ENCODE measurements around the gene MED12L.

MED12L gene

DNA sequence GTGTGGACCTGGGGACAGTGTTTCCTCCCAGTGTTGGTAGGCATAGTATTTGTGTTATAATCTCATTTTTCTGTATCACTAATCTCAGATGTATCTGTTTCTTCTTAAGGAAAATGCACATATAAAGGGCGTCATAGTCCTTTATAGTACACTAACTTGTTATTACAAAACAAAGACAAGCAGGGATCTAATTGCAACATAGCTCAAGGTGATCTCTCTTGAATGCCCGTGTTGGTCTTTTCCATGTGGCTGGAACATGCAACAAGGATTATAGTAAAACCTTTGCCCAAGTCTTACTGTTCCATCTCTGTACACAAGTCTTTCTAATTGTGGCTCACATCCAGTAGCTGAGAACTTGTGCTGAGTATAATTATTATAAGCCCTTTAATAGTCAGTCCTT is 234.7 kb downstream of the MED12L start:
- TF ChIP-seq, protein P1, sequence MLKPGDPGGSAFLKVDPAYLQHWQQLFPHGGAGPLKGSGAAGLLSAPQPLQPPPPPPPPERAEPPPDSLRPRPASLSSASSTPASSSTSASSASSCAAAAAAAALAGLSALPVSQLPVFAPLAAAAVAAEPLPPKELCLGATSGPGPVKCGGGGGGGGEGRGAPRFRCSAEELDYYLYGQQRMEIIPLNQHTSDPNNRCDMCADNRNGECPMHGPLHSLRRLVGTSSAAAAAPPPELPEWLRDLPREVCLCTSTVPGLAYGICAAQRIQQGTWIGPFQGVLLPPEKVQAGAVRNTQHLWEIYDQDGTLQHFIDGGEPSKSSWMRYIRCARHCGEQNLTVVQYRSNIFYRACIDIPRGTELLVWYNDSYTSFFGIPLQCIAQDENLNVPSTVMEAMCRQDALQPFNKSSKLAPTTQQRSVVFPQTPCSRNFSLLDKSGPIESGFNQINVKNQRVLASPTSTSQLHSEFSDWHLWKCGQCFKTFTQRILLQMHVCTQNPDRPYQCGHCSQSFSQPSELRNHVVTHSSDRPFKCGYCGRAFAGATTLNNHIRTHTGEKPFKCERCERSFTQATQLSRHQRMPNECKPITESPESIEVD (tag by site-specific recombination; IDR thresholded peaks at IDR 0.05): no peak
- TF ChIP-seq ZNF629 (tag by site-specific recombination; IDR thresholded peaks at IDR 0.05): no peak
- TF ChIP-seq, protein P2, sequence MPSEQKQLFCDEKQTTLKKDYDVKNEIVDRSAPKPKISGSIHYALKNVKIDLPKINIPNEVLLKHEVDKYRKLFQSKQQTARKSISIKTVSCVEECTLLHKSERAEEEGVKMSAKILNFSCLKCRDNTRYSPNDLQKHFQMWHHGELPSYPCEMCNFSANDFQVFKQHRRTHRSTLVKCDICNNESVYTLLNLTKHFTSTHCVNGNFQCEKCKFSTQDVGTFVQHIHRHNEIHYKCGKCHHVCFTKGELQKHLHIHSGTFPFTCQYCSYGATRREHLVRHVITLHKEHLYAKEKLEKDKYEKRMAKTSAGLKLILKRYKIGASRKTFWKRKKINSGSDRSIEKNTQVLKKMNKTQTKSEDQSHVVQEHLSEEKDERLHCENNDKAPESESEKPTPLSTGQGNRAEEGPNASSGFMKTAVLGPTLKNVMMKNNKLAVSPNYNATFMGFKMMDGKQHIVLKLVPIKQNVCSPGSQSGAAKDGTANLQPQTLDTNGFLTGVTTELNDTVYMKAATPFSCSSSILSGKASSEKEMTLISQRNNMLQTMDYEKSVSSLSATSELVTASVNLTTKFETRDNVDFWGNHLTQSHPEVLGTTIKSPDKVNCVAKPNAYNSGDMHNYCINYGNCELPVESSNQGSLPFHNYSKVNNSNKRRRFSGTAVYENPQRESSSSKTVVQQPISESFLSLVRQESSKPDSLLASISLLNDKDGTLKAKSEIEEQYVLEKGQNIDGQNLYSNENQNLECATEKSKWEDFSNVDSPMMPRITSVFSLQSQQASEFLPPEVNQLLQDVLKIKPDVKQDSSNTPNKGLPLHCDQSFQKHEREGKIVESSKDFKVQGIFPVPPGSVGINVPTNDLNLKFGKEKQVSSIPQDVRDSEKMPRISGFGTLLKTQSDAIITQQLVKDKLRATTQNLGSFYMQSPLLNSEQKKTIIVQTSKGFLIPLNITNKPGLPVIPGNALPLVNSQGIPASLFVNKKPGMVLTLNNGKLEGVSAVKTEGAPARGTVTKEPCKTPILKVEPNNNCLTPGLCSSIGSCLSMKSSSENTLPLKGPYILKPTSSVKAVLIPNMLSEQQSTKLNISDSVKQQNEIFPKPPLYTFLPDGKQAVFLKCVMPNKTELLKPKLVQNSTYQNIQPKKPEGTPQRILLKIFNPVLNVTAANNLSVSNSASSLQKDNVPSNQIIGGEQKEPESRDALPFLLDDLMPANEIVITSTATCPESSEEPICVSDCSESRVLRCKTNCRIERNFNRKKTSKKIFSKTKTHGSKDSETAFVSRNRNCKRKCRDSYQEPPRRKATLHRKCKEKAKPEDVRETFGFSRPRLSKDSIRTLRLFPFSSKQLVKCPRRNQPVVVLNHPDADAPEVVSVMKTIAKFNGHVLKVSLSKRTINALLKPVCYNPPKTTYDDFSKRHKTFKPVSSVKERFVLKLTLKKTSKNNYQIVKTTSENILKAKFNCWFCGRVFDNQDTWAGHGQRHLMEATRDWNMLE (tag by site-specific recombination; conservative IDR thresholded peaks at IDR 0.05; ENCODE audit: low read depth): no peak
- no peak for TF ChIP-seq ZFP37 (tag by site-specific recombination; IDR thresholded peaks at IDR 0.05)
- TF ChIP-seq, protein P3, sequence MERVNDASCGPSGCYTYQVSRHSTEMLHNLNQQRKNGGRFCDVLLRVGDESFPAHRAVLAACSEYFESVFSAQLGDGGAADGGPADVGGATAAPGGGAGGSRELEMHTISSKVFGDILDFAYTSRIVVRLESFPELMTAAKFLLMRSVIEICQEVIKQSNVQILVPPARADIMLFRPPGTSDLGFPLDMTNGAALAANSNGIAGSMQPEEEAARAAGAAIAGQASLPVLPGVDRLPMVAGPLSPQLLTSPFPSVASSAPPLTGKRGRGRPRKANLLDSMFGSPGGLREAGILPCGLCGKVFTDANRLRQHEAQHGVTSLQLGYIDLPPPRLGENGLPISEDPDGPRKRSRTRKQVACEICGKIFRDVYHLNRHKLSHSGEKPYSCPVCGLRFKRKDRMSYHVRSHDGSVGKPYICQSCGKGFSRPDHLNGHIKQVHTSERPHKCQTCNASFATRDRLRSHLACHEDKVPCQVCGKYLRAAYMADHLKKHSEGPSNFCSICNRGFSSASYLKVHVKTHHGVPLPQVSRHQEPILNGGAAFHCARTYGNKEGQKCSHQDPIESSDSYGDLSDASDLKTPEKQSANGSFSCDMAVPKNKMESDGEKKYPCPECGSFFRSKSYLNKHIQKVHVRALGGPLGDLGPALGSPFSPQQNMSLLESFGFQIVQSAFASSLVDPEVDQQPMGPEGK (tag by site-specific recombination; IDR thresholded peaks at IDR 0.05): no peak
- TF ChIP-seq KLF7 (tag by site-specific recombination; IDR thresholded peaks at IDR 0.05; ENCODE audit: borderline replicate concordance): no peak
- no peak for TF ChIP-seq ZNF391 (tag by site-specific recombination; IDR thresholded peaks at IDR 0.05; ENCODE audit: borderline replicate concordance, low read depth)
- TF ChIP-seq, protein P4, sequence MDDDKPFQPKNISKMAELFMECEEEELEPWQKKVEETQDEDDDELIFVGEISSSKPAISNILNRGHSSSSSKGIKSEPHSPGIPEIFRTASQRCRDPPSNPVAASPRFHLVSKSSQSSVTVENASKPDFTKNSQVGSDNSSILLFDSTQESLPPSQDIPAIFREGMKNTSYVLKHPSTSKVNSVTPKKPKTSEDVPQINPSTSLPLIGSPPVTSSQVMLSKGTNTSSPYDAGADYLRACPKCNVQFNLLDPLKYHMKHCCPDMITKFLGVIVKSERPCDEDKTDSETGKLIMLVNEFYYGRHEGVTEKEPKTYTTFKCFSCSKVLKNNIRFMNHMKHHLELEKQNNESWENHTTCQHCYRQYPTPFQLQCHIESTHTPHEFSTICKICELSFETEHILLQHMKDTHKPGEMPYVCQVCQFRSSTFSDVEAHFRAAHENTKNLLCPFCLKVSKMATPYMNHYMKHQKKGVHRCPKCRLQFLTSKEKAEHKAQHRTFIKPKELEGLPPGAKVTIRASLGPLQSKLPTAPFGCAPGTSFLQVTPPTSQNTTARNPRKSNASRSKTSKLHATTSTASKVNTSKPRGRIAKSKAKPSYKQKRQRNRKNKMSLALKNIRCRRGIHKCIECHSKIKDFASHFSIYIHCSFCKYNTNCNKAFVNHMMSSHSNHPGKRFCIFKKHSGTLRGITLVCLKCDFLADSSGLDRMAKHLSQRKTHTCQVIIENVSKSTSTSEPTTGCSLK (tag by site-specific recombination; IDR thresholded peaks at IDR 0.05): no peak
- TF ChIP-seq ZFP41 (tag by site-specific recombination; IDR thresholded peaks at IDR 0.05; ENCODE audit: borderline replicate concordance): no peak
- TF ChIP-seq ZNF571 (tag by site-specific recombination; IDR thresholded peaks at IDR 0.05): no peak
- TF ChIP-seq ZNF610 (tag by site-specific recombination; IDR thresholded peaks at IDR 0.05; ENCODE audit: borderline replicate concordance): no peak
- no peak for TF ChIP-seq ZNF404 (tag by site-specific recombination; IDR thresholded peaks at IDR 0.05)
- no peaks in the 10 kb centered on the region for H3K36me3 ChIP-seq (ENCODE audit: control insufficient read depth in 2 of 2, insufficient read depth in 1 of 2, low read length in 2 of 2)
- no peaks in the 10 kb centered on the region for H3K4me1 ChIP-seq (ENCODE audit: control insufficient read depth, insufficient read depth, low read length)
- ChIA-PET CTCF (interaction anchor here (0.9 kb wide), 1 partner anchor 36 kb away, joined by 3 read pairs; no protein-coding TSS in a partner anchor), POLR2A (no interaction called here)
- H3K27ac ChIP-seq (ENCODE audit: extremely low read depth, low read depth, low read length): no peak overlapping the region
- H3K4me3 ChIP-seq (ENCODE audit: low read depth, low read length): no peak overlapping the region
- no peaks in the 10 kb centered on the region for H3K9me3 ChIP-seq (ENCODE audit: control insufficient read depth, insufficient read depth, low read depth, low read length)

DNA sequence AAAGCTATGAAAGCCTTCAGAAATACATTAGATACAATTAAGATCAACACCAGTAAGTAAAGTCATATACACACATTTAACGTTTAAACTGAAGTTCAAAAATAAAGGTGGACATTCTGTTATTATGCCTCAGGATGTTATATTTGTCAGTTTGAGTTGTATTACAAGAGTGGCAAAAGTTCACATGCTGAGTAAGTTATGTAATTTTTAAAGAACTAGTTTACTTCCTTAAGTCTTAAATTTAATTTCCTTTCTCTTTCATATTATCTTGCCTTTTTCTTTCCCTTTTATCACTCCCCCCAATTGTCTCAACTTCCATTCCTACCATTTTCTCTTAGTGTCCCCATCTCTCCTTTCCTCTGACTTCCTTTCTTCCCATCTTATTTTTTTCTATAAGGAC is 236.1 kb downstream of the MED12L start:
- Histone ChIP-seq H3K36me3 (ENCODE audit: control insufficient read depth in 2 of 2, insufficient read depth in 1 of 2, low read length in 2 of 2) (no peaks in the 10 kb centered on the region), H3K4me1 (ENCODE audit: control insufficient read depth, insufficient read depth, low read length) (no peaks in the 10 kb centered on the region), H3K4me3 (ENCODE audit: low read depth, low read length) (no peak overlapping the region), H3K27ac (ENCODE audit: extremely low read depth, low read depth, low read length) (no peak overlapping the region), H3K9me3 (ENCODE audit: control insufficient read depth, insufficient read depth, low read depth, low read length) (no peaks in the 10 kb centered on the region)
- ChIA-PET POLR2A (no interaction called here), CTCF (interaction anchor here (0.5 kb wide), 1 partner anchor 539 kb away, joined by 3 read pairs; no protein-coding TSS in a partner anchor)
- no peak for TF ChIP-seq GLIS2 (tag by site-specific recombination; IDR thresholded peaks at IDR 0.05)
- TF ChIP-seq, protein P5, sequence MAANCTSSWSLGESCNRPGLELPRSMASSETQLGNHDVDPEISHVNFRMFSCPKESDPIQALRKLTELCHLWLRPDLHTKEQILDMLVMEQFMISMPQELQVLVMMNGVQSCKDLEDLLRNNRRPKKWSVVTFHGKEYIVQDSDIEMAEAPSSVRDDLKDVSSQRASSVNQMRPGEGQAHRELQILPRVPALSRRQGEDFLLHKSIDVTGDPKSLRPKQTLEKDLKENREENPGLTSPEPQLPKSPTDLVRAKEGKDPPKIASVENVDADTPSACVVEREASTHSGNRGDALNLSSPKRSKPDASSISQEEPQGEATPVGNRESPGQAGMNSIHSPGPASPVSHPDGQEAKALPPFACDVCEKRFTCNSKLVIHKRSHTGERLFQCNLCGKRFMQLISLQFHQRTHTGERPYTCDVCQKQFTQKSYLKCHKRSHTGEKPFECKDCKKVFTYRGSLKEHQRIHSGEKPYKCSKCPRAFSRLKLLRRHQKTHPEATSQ (tag by site-specific recombination; IDR thresholded peaks at IDR 0.05): no peak
- no peak for TF ChIP-seq ZNF792 (tag by site-specific recombination; IDR thresholded peaks at IDR 0.05)
- no peak for TF ChIP-seq ZNF138 (tag by site-specific recombination; IDR thresholded peaks at IDR 0.05; ENCODE audit: borderline replicate concordance)
- TF ChIP-seq ZNF335 (tag by site-specific recombination; conservative IDR thresholded peaks at IDR 0.05): no peak
- no peak for TF ChIP-seq ZNF133 (tag by site-specific recombination; IDR thresholded peaks at IDR 0.05)
- TF ChIP-seq ZNF341 (tag by site-specific recombination; IDR thresholded peaks at IDR 0.05; ENCODE audit: low read depth): no peak
- no peak for TF ChIP-seq GLI4 (tag by site-specific recombination; IDR thresholded peaks at IDR 0.05)
- TF ChIP-seq, protein P6, sequence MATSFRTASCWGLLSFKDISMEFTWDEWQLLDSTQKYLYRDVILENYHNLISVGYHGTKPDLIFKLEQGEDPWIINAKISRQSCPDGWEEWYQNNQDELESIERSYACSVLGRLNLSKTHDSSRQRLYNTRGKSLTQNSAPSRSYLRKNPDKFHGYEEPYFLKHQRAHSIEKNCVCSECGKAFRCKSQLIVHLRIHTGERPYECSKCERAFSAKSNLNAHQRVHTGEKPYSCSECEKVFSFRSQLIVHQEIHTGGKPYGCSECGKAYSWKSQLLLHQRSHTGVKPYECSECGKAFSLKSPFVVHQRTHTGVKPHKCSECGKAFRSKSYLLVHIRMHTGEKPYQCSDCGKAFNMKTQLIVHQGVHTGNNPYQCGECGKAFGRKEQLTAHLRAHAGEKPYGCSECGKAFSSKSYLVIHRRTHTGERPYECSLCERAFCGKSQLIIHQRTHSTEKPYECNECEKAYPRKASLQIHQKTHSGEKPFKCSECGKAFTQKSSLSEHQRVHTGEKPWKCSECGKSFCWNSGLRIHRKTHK (tag by site-specific recombination; IDR thresholded peaks at IDR 0.05): no peak
- no peak for TF ChIP-seq ZNF37A (tag by site-specific recombination; IDR thresholded peaks at IDR 0.05)

Data from HEK293 (cell line).